NCI-H1417 (cell line): ENCODE results near the gene ZSWIM1.

ENCODE experiments used
- DNase-seq, 3 experiments: peaks; one replicate each; lab custom pipeline; 2025; lab: John Stamatoyannopoulos, UW

ZSWIM1 gene

GRCh38 chr20:45909336-45909808, 28.3 kb downstream of the ZSWIM1 start:
- no peak for DNase-seq

- no peak for DNase-seq
Measured at GRCh38 chr20:45909817-45910669, 29.0 kb downstream of the ZSWIM1 start.

- DNase-seq: peak; percentile 80 to 94 (median 89)
Measured at GRCh38 chr20:45910670-45911485, 29.9 kb downstream of the ZSWIM1 start.

- peak in 2 of 3 experiments; percentile 57 to 72 for DNase-seq
Measured at GRCh38 chr20:45911486-45912343, 30.7 kb downstream of the ZSWIM1 start, which contains the start of gene PLTP. Gene PLTP, minus strand, starts transcription at chr20:45912155. Its CDS starts 703 bp downstream, at chr20:45911452.

GRCh38 chr20:45912344-45912682, 31.3 kb downstream of the ZSWIM1 start:
- DNase-seq: no peak

- DNase-seq: no peak
Measured at GRCh38 chr20:45913116-45913515, 32.1 kb downstream of the ZSWIM1 start.

GRCh38 chr20:45917790-45918141, 36.7 kb downstream of the ZSWIM1 start:
- no peak for DNase-seq

- no peak for DNase-seq
Measured at GRCh38 chr20:45918182-45918737, 37.2 kb downstream of the ZSWIM1 start.

GRCh38 chr20:45918779-45919537, 37.9 kb downstream of the ZSWIM1 start:
- no peak for DNase-seq

GRCh38 chr20:45919542-45920399, 38.7 kb downstream of the ZSWIM1 start:
- DNase-seq: peak in 1 of 3 experiments; percentile 39

- DNase-seq: no peak
Measured at GRCh38 chr20:45920462-45921336, 39.7 kb downstream of the ZSWIM1 start.

GRCh38 chr20:45921337-45922189, 40.5 kb downstream of the ZSWIM1 start:
- DNase-seq: no peak

GRCh38 chr20:45924391-45925261, 43.6 kb downstream of the ZSWIM1 start:
- DNase-seq: no peak

- DNase-seq: no peak
Measured at GRCh38 chr20:45925821-45926506, 44.9 kb downstream of the ZSWIM1 start.

- DNase-seq: no peak
Measured at GRCh38 chr20:45926731-45927070, 45.7 kb downstream of the ZSWIM1 start.

- no peak for DNase-seq
Measured at GRCh38 chr20:45927071-45927878, 46.2 kb downstream of the ZSWIM1 start.
